HL-60 (cell line): ENCODE results near the gene MCCD1.

Experiments used
- DNase-seq, 2 experiments: peaks; one replicate each; pipeline ENCODE4 v3.0.0-alpha.2; 2010 to 2020; ENCODE audit warnings: low read depth in 1 of 2, low spot score in 1 of 2
- H3K27ac ChIP-seq: fragments of 250-450 bp; sonication (Bioruptor Pico); replicated peaks from 2 replicates; pipeline ENCODE4 v1.5.1; 2020; ENCODE audit warnings: mild to moderate bottlenecking, moderate library complexity
- H3K27me3 ChIP-seq: fragments of 250-450 bp; sonication (Bioruptor Pico); 2 replicates; pipeline ENCODE4 v1.5.1; 2021; ENCODE audit warnings: mild to moderate bottlenecking, moderate library complexity; ENCODE audit not compliant: insufficient read depth, poor library complexity, severe bottlenecking
- H3K4me3 ChIP-seq: replicated peaks from 2 replicates; pipeline ENCODE4 v1.5.1; 2011; ENCODE audit warnings: mild to moderate bottlenecking, control low read depth, low read length; ENCODE audit not compliant: insufficient read depth
- GABPA ChIP-seq: IDR thresholded peaks from 2 replicates; pipeline ENCODE4 v1.6.1; 2012; ENCODE audit warnings: low read depth
- POLR2AphosphoS5 ChIP-seq: IDR thresholded peaks from 2 replicates; pipeline ENCODE4 v1.6.1; 2012; ENCODE audit warnings: low read depth
- REST ChIP-seq: IDR thresholded peaks from 2 replicates; pipeline ENCODE4 v1.6.1; 2012; ENCODE audit warnings: low read depth; ENCODE audit not compliant: insufficient replicate concordance
- SPI1 ChIP-seq: IDR thresholded peaks from 2 replicates; pipeline ENCODE4 v1.6.1; 2012; ENCODE audit warnings: low read depth, mild to moderate bottlenecking, borderline replicate concordance
- TF ChIP-seq, protein P1 (sequence below): IDR thresholded peaks from one replicate; pipeline ENCODE4 v1.5.1; 2011; ENCODE audit warnings: low read length, control low read depth, inconsistent platforms; ENCODE audit not compliant: insufficient read depth

Gene MCCD1

DNA sequence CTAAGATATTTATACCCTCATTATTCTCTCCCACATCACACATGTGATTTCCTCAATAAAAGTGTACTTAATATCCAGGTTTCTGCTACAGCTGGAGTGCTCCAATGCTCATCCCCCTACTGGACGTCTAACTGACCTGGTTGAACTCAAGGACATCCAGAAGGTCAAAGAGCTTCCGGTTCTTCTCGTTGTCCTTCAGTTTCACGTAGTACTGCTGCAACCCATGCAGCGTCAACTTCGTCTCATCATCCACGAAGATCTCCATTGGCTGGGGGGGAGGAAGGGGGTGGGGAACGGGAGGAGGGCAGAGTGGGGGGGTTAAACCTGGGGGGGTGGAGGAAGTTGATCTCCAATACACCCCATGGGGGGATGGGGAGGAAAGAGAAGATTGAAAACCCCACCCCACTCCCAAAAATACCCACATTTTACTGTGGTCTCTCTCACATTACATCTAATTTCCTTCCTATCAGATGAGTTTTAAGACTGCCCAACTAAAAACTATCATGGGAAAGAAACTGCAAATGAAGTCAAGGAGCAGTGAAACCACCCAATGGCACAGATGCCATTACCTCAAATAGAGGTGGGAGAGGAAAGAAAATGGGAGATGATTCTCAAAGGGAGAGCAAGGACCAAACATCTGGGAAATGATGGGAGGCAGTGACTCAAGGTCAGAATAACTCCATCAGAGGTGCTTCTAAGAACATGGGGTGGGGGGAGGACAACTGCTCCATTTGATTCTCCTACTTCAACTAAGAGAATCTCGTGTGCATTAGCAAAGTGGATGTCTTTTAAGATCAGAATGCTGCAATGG is 4.1 kb downstream of the MCCD1 start:
- no peak overlapping the region for H3K27ac ChIP-seq
- H3K4me3 ChIP-seq: no peak overlapping the region
- 0 out of 2 replicates have a peak, but pooled peaks have one; percentile 6 for TF ChIP-seq POLR2AphosphoS5
- TF ChIP-seq REST: no peak
- TF ChIP-seq SPI1: no peak
- no peak for DNase-seq
- H3K27me3 ChIP-seq: no peaks in the 10 kb centered on the region

DNA sequence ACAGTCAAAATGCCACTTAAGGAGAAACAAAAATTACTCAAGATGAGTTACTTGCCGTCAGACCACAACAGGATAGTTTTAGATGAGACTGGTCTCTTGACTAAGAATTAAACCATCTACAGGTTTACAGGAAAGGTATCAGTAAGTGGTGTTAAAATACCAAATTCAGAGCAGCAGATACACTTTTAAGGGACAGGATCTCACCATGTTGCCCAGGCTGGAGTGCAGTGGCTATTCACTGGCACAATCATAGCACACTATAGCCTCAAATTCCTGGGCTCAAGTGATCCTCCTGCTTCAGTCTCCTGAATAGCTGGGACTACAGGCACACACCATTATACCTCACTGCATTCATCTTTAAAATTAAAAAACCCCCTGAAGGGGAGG is 4.7 kb downstream of the MCCD1 start:
- Histone ChIP-seq H3K27me3 (no peaks in the 10 kb centered on the region), H3K4me3 (no peak overlapping the region), H3K27ac (no peak overlapping the region)
- no peak for DNase-seq
- TF ChIP-seq REST (no peak), POLR2AphosphoS5 (no peak), GABPA (no peak), SPI1 (no peak)
- TF ChIP-seq, protein P1, sequence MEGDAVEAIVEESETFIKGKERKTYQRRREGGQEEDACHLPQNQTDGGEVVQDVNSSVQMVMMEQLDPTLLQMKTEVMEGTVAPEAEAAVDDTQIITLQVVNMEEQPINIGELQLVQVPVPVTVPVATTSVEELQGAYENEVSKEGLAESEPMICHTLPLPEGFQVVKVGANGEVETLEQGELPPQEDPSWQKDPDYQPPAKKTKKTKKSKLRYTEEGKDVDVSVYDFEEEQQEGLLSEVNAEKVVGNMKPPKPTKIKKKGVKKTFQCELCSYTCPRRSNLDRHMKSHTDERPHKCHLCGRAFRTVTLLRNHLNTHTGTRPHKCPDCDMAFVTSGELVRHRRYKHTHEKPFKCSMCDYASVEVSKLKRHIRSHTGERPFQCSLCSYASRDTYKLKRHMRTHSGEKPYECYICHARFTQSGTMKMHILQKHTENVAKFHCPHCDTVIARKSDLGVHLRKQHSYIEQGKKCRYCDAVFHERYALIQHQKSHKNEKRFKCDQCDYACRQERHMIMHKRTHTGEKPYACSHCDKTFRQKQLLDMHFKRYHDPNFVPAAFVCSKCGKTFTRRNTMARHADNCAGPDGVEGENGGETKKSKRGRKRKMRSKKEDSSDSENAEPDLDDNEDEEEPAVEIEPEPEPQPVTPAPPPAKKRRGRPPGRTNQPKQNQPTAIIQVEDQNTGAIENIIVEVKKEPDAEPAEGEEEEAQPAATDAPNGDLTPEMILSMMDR: no peak

DNA sequence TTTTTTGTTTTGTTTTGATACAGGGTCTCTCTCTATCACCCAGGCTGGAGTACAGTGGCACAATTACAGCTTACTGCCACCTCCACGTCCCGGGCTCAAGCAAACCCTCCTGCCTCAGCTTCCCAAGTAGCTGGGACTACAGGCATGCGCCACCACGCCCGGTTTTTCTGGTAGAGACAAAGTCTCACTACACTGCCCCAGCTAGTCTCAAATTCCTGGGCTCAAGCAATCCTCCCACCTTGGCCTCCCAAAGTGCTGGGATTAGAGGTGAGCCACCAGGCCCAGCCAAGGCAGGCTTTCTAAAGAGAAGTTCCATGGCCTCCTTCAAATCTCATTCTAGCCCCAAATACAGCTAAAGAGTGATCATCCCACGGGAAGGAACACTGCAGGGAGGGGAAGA is 5.2 kb downstream of the MCCD1 start:
- peak; percentile 10; the same call in 1 of the 2 replicates for TF ChIP-seq POLR2AphosphoS5
- no peak for TF ChIP-seq REST
- no peak for DNase-seq
- Histone ChIP-seq H3K27me3 (no peaks in the 10 kb centered on the region), H3K27ac (no peak overlapping the region), H3K4me3 (no peak overlapping the region)

GRCh38 chr6:31534521-31535040 is 5.8 kb downstream of the MCCD1 start:
- TF ChIP-seq POLR2AphosphoS5: no peak
- TF ChIP-seq SPI1: no peak
- no peak for TF ChIP-seq GABPA
- TF ChIP-seq, protein P1: no peak
- no peak for TF ChIP-seq REST
- H3K27me3 ChIP-seq: no peaks in the 10 kb centered on the region
- DNase-seq: no peak
- no peak overlapping the region for H3K27ac ChIP-seq
- H3K4me3 ChIP-seq: no peak overlapping the region
